ENCODE data around the gene AFG1L. TPM values are rescaled to one million over a fixed set of nuclear protein-coding genes. Genes with fewer than 3 reads are reported as not detected.

Gene AFG1L
- polyA plus RNA-seq, 1 of the 3 experiments (the other 2 are of a cell fraction) = 0.71 TPM

DNA sequence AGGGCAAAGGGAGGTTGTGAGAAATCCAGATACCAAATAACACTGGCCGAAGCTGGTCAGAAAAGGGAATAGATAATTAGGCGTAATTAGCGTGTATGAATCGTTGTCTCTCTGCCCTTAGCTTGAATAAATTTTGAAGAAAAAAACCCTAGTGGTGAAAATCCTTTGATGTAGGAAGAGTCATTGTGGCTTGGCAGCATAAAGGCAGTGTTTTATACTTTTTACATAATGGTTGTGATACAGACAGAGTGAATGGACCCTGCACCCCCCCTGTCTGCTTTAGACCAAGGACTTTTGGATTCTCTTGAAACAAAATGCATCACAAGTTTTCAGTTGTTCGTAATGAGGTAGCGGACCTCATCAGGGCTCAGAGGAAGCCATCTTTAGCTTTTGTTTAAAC, 126.5 kb downstream of the AFG1L start:
- Histone ChIP-seq H3K9me2 (no peaks in the 10 kb centered on the region), H3K4me1 (ENCODE audit: control insufficient read depth in 1 of 2, insufficient read depth in 2 of 2, low read depth in 1 of 2, low read length in 1 of 2) (no peaks in the 10 kb centered on the region), H2AFZ (ENCODE audit: low read depth) (no peak overlapping the region), H3K36me3 (replicated peaks in 1 of 2; ENCODE audit: control insufficient read depth in 1 of 2, insufficient read depth in 2 of 2, low read length in 1 of 2) (no peaks in the 10 kb centered on the region), H3K4me3 (ENCODE audit: low read depth in 2 of 2, low read length in 1 of 2) (no peak overlapping the region), H3F3A (replicated peaks; ENCODE audit: insufficient read depth) (peaks cover 4% of the 10 kb centered on the region), H3K79me2 (ENCODE audit: insufficient read depth) (no peaks in the 10 kb centered on the region), H3K27ac (ENCODE audit: low read depth in 2 of 2, low read length in 1 of 2) (no peak overlapping the region), H3K9ac (no peak overlapping the region), H4K20me1 (ENCODE audit: insufficient read depth) (no peaks in the 10 kb centered on the region), H3K4me2 (no peak overlapping the region), H3K27me3 (ENCODE audit: insufficient read depth) (no peaks in the 10 kb centered on the region), H3K9me3 (no peaks in the 10 kb centered on the region)
- TF ChIP-seq RCOR1 (IDR thresholded peaks at IDR 0.05; ENCODE audit: low read length) = no peak
- TF ChIP-seq GABPA (IDR thresholded peaks at IDR 0.05; ENCODE audit: low read depth) = no peak
- no peak for TF ChIP-seq MEF2A (IDR thresholded peaks at IDR 0.05; ENCODE audit: borderline replicate concordance, low read depth)
- TF ChIP-seq NRF1 (IDR thresholded peaks at IDR 0.05; ENCODE audit: low read depth, low read length) = no peak
- no peak for TF ChIP-seq RFX5 (IDR thresholded peaks at IDR 0.05; ENCODE audit: low read length)
- TF ChIP-seq, protein P1, sequence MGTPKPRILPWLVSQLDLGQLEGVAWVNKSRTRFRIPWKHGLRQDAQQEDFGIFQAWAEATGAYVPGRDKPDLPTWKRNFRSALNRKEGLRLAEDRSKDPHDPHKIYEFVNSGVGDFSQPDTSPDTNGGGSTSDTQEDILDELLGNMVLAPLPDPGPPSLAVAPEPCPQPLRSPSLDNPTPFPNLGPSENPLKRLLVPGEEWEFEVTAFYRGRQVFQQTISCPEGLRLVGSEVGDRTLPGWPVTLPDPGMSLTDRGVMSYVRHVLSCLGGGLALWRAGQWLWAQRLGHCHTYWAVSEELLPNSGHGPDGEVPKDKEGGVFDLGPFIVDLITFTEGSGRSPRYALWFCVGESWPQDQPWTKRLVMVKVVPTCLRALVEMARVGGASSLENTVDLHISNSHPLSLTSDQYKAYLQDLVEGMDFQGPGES (IDR thresholded peaks at IDR 0.05; ENCODE audit: low read depth, low read length) = no peak
- no peak for TF ChIP-seq GATA2 (CRISPR knock-in tag; IDR thresholded peaks at IDR 0.05)
- TF ChIP-seq SIN3A (IDR thresholded peaks at IDR 0.05; ENCODE audit: borderline replicate concordance, low read depth, low read length) = no peak
- no peak for TF ChIP-seq FOXJ3 (CRISPR knock-in tag; IDR thresholded peaks at IDR 0.05)
- no peak for TF ChIP-seq ELF1 (IDR thresholded peaks at IDR 0.05)
- TF ChIP-seq EZH2phosphoT487 (IDR thresholded peaks at IDR 0.05; ENCODE audit: borderline replicate concordance, low read depth) = no peak
- ChIA-PET CTCF (interaction anchor here (0.6 to 1.0 kb wide), 4 partner anchors 14 to 161 kb away, joined by 3 to 4 read pairs (median 3); partner anchors contain the start of gene SNX3), POLR2A (no interaction called here)
- WGBS (ENCODE audit: low lambda C conversion rate) = 97% methylated on average over 6 of the region's 6 CpGs
- DNase-seq = no peak

GRCh38 chr6:108423982-108424705, 129.3 kb downstream of the AFG1L start:
- no peak overlapping the region for H3K9ac ChIP-seq
- H3F3A ChIP-seq (replicated peaks; ENCODE audit: insufficient read depth) = peaks cover 4% of the 10 kb centered on the region
- H3K4me1 ChIP-seq (ENCODE audit: control insufficient read depth in 1 of 2, insufficient read depth in 2 of 2, low read depth in 1 of 2, low read length in 1 of 2) = no peaks in the 10 kb centered on the region
- TF ChIP-seq RCOR1 (IDR thresholded peaks at IDR 0.05; ENCODE audit: low read length) (no peak), ELF1 (IDR thresholded peaks at IDR 0.05) (no peak), MEF2A (IDR thresholded peaks at IDR 0.05; ENCODE audit: borderline replicate concordance, low read depth) (no peak), GABPA (IDR thresholded peaks at IDR 0.05; ENCODE audit: low read depth) (no peak), RXRA (IDR thresholded peaks at IDR 0.05; ENCODE audit: borderline replicate concordance, low read depth) (no peak), JUND (IDR thresholded peaks at IDR 0.05) (no peak)
- TF ChIP-seq, protein P2, sequence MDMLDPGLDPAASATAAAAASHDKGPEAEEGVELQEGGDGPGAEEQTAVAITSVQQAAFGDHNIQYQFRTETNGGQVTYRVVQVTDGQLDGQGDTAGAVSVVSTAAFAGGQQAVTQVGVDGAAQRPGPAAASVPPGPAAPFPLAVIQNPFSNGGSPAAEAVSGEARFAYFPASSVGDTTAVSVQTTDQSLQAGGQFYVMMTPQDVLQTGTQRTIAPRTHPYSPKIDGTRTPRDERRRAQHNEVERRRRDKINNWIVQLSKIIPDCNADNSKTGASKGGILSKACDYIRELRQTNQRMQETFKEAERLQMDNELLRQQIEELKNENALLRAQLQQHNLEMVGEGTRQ (IDR thresholded peaks at IDR 0.05; ENCODE audit: borderline replicate concordance, low read depth, low read length) = no peak
- TF ChIP-seq, protein P1 (IDR thresholded peaks at IDR 0.05; ENCODE audit: low read depth, low read length) = no peak
- TF ChIP-seq, protein P3, sequence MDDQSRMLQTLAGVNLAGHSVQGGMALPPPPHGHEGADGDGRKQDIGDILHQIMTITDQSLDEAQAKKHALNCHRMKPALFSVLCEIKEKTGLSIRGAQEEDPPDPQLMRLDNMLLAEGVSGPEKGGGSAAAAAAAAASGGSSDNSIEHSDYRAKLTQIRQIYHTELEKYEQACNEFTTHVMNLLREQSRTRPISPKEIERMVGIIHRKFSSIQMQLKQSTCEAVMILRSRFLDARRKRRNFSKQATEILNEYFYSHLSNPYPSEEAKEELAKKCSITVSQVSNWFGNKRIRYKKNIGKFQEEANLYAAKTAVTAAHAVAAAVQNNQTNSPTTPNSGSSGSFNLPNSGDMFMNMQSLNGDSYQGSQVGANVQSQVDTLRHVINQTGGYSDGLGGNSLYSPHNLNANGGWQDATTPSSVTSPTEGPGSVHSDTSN (IDR thresholded peaks at IDR 0.05) = no peak
- H3K4me3 ChIP-seq (ENCODE audit: low read depth in 2 of 2, low read length in 1 of 2) = no peak overlapping the region
- H2AFZ ChIP-seq (ENCODE audit: low read depth) = no peak overlapping the region
- H3K9me3 ChIP-seq = no peaks in the 10 kb centered on the region
- H3K36me3 ChIP-seq (replicated peaks in 1 of 2; ENCODE audit: control insufficient read depth in 1 of 2, insufficient read depth in 2 of 2, low read length in 1 of 2) = no peaks in the 10 kb centered on the region
- no peaks in the 10 kb centered on the region for H3K79me2 ChIP-seq (ENCODE audit: insufficient read depth)
- 71% methylated on average over 1 of the region's 1 CpG for WGBS (ENCODE audit: low lambda C conversion rate)
- H4K20me1 ChIP-seq (ENCODE audit: insufficient read depth) = no peaks in the 10 kb centered on the region
- no peak for DNase-seq
- ChIA-PET CTCF (interaction anchor here (0.7 kb wide), 1 partner anchor 1293 kb away, joined by 3 read pairs; no protein-coding TSS in a partner anchor), POLR2A (no interaction called here)
- no peak overlapping the region for H3K27ac ChIP-seq (ENCODE audit: low read depth in 2 of 2, low read length in 1 of 2)
- H3K27me3 ChIP-seq (ENCODE audit: insufficient read depth) = no peaks in the 10 kb centered on the region
- H3K9me2 ChIP-seq = no peaks in the 10 kb centered on the region
- H3K4me2 ChIP-seq = no peak overlapping the region

Data from SK-N-SH (cell line).